Measurements from ENCODE around the gene SNAP25. TPM values are rescaled to one million over a fixed set of nuclear protein-coding genes. Genes with fewer than 3 reads are reported as not detected.

SNAP25 gene
- total and polyA plus RNA-seq, 2 donors (not counting 1 experiment from before 2014, with no cell fraction given) = 0.27 TPM; not detected in 1

DNA sequence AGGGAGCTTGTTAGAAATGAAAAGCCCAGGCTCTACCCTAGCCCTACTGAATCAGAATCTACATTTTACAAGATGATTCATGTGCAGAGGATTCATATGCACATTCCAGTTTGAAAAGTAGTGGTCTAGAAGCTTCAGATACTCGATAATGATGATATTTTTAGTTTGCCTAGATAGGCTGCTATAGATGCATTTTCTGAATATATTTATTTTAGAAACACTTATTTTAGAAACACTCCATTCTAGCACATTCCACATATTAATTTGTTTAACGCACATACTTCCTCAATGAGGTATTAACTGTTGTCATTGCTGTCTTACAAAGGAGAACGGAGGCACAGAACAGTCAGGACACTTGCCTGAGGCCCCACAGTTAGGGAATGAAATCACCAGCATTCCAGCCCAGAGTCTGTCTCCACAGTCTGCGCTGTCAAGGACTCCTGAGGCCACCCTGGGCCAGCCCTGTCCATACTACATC, 64.4 kb downstream of the SNAP25 start:
- TF ChIP-seq, protein P1, sequence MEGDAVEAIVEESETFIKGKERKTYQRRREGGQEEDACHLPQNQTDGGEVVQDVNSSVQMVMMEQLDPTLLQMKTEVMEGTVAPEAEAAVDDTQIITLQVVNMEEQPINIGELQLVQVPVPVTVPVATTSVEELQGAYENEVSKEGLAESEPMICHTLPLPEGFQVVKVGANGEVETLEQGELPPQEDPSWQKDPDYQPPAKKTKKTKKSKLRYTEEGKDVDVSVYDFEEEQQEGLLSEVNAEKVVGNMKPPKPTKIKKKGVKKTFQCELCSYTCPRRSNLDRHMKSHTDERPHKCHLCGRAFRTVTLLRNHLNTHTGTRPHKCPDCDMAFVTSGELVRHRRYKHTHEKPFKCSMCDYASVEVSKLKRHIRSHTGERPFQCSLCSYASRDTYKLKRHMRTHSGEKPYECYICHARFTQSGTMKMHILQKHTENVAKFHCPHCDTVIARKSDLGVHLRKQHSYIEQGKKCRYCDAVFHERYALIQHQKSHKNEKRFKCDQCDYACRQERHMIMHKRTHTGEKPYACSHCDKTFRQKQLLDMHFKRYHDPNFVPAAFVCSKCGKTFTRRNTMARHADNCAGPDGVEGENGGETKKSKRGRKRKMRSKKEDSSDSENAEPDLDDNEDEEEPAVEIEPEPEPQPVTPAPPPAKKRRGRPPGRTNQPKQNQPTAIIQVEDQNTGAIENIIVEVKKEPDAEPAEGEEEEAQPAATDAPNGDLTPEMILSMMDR (IDR thresholded peaks at IDR 0.05) = no peak
- no peak for TF ChIP-seq EZH2 (IDR thresholded peaks at IDR 0.05; ENCODE audit: borderline replicate concordance, insufficient read depth, low read depth, low read length, poor library complexity, severe bottlenecking)
- Histone ChIP-seq H3K9me3 (ENCODE audit: control extremely low read depth in 1 of 3, control insufficient read depth in 2 of 3, insufficient read depth in 1 of 3, low read length in 2 of 3) (peaks cover 0 to 4% (median 0%) of the 10 kb centered on the region in 3 donors), H3K9ac (ENCODE audit: low read length) (no peak overlapping the region), H3K4me3 (ENCODE audit: control extremely low read depth in 1 of 5, extremely low read depth in 1 of 5, insufficient read depth in 1 of 5, low read depth in 2 of 5, low read length in 4 of 5) (no peak overlapping the region), H3K27me3 (replicated peaks in 1 of 4; ENCODE audit: control extremely low read depth in 1 of 4, control insufficient read depth in 3 of 4, insufficient read depth in 4 of 4, low read length in 3 of 4) (no peaks in the 10 kb centered on the region), H3K79me2 (ENCODE audit: control insufficient read depth, insufficient read depth, low read length) (no peaks in the 10 kb centered on the region), H3K4me1 (ENCODE audit: control insufficient read depth in 2 of 2, insufficient read depth in 2 of 2, low read length in 2 of 2) (no peaks in the 10 kb centered on the region), H4K20me1 (ENCODE audit: control insufficient read depth, insufficient read depth, low read length, poor library complexity, severe bottlenecking) (no peaks in the 10 kb centered on the region), H3K4me2 (replicated peaks; ENCODE audit: low read depth, low read length, poor library complexity, severe bottlenecking) (no peak overlapping the region), H3K36me3 (replicated peaks in 1 of 2; ENCODE audit: control extremely low read depth in 1 of 2, control insufficient read depth in 1 of 2, extremely low read depth in 1 of 2, insufficient read depth in 2 of 2, low read length in 1 of 2) (no peaks in the 10 kb centered on the region), H3K27ac (ENCODE audit: low read length in 2 of 2) (no peak overlapping the region), H2AFZ (ENCODE audit: insufficient read depth, low read depth, low read length, poor library complexity, severe bottlenecking) (no peak overlapping the region)
- intact Hi-C loops (cut with micrococcal nuclease) = no loop called here
- Mint-ChIP-seq H3K9me3 (ENCODE audit: insufficient read depth) (no peaks in the 10 kb centered on the region), H3K4me3 (no peak overlapping the region), H3K27me3 (peaks cover 13% of the 10 kb centered on the region), H3K4me1 (no peaks in the 10 kb centered on the region), H3K27ac (no peak overlapping the region)
- no peak for DNase-seq
- WGBS (ENCODE audit: insufficient coverage) = 100% methylated on average over 1 of the region's 4 CpGs
- ChIA-PET CTCF (no interaction called here), POLR2A (no interaction called here)
- no peak for ATAC-seq (ENCODE audit: low read depth)

DNA sequence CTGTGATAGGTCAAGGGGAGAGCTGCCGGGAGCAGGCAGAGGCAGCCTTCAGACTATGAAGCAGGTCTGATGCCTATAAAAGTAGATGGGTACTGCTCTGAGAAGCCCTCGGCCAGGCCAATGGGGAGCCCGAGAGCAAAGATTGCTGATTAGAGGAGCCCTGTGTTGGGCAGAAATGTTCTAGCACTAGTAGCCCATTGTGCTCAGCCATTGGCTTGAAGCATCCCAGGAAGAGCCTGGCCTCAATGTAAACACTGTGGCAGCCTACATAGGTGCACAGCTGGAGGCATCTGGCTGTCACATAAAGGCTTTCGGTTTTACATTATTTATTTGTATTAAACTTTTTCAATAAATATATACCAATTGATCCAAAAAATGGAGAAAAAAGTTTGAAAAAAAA, 67.7 kb downstream of the SNAP25 start:
- no peak overlapping the region for H3K27ac Mint-ChIP-seq
- no peak overlapping the region for H3K27ac ChIP-seq (ENCODE audit: low read length in 2 of 2)
- no peaks in the 10 kb centered on the region for H4K20me1 ChIP-seq (ENCODE audit: control insufficient read depth, insufficient read depth, low read length, poor library complexity, severe bottlenecking)
- DNase-seq (no peak), ATAC-seq (ENCODE audit: low read depth) (no peak)
- no peak overlapping the region for H3K9ac ChIP-seq (ENCODE audit: low read length)
- no peak overlapping the region for H3K4me3 ChIP-seq (ENCODE audit: control extremely low read depth in 1 of 5, extremely low read depth in 1 of 5, insufficient read depth in 1 of 5, low read depth in 2 of 5, low read length in 4 of 5)
- H3K27me3 Mint-ChIP-seq = peaks cover 12% of the 10 kb centered on the region
- no peaks in the 10 kb centered on the region for H3K79me2 ChIP-seq (ENCODE audit: control insufficient read depth, insufficient read depth, low read length)
- intact Hi-C loops (cut with micrococcal nuclease) = no loop called here
- H2AFZ ChIP-seq (ENCODE audit: insufficient read depth, low read depth, low read length, poor library complexity, severe bottlenecking) = no peak overlapping the region
- H3K9me3 Mint-ChIP-seq (ENCODE audit: insufficient read depth) = no peaks in the 10 kb centered on the region
- peaks cover 0 to 4% (median 0%) of the 10 kb centered on the region in 4 experiments for H3K27me3 ChIP-seq (replicated peaks in 1 of 4; ENCODE audit: control extremely low read depth in 1 of 4, control insufficient read depth in 3 of 4, insufficient read depth in 4 of 4, low read length in 3 of 4)
- WGBS (ENCODE audit: insufficient coverage) = 96% methylated on average over 3 of the region's 4 CpGs
- H3K4me1 Mint-ChIP-seq = no peaks in the 10 kb centered on the region
- no peak for TF ChIP-seq EZH2 (IDR thresholded peaks at IDR 0.05; ENCODE audit: borderline replicate concordance, insufficient read depth, low read depth, low read length, poor library complexity, severe bottlenecking)
- peaks cover 0 to 4% (median 0%) of the 10 kb centered on the region in 3 donors for H3K9me3 ChIP-seq (ENCODE audit: control extremely low read depth in 1 of 3, control insufficient read depth in 2 of 3, insufficient read depth in 1 of 3, low read length in 2 of 3)
- ChIA-PET POLR2A (no interaction called here), CTCF (no interaction called here)
- H3K4me1 ChIP-seq (ENCODE audit: control insufficient read depth in 2 of 2, insufficient read depth in 2 of 2, low read length in 2 of 2) = no peaks in the 10 kb centered on the region
- H3K4me2 ChIP-seq (replicated peaks; ENCODE audit: low read depth, low read length, poor library complexity, severe bottlenecking) = no peak overlapping the region
- H3K4me3 Mint-ChIP-seq = no peak overlapping the region
- H3K36me3 ChIP-seq (replicated peaks in 1 of 2; ENCODE audit: control extremely low read depth in 1 of 2, control insufficient read depth in 1 of 2, extremely low read depth in 1 of 2, insufficient read depth in 2 of 2, low read length in 1 of 2) = no peaks in the 10 kb centered on the region

All from B cell (primary cell).